IMR-90 (cell line): ENCODE results near the gene MNAT1. TPM values are rescaled to one million over a fixed set of nuclear protein-coding genes. Genes with fewer than 3 reads are reported as not detected.

Experiments used
- ATAC-seq: fragments of 200-7000 bp; cut with Tn5 transposase; 2 replicates; pipeline ENCODE4 v1.9.1; 2020; ENCODE audit warnings: low read depth, mild to moderate bottlenecking, moderate library complexity
- BruUV-seq: library from RNA; stranded (reverse); fragments of 400-500 nt; replicated peaks from 2 replicates; lab custom pipeline; 2021; lab: Mats Ljungman, UMichigan
- CTCF ChIA-PET: fragments of 300-600 bp; formaldehyde crosslinking; extraction: SDS; loops from one replicate; lab custom pipeline; 2021; ENCODE audit warnings: antibody characterized with exemption; lab: Yijun Ruan, JAX
- POLR2A ChIA-PET: fragments of 300-600 bp; sonication (Branson Sonifier 250); formaldehyde crosslinking; loops from one replicate; lab custom pipeline; 2022; ENCODE audit warnings: antibody characterized with exemption; ENCODE audit not compliant: unreplicated experiment; lab: Charles Lee
- DNase-seq: peaks from one replicate; pipeline ENCODE4 v3.0.0; 2013
- H2AFZ ChIP-seq: replicated peaks from 2 replicates; pipeline ENCODE3; 2013; ENCODE audit warnings: low read length, mild to moderate bottlenecking; ENCODE audit not compliant: poor library complexity
- H2AK5ac ChIP-seq: 2 replicates; pipeline ENCODE4 v1.6.1; 2013; ENCODE audit warnings: low read depth, low read length, inconsistent platforms
- H2AK9ac ChIP-seq: replicated peaks from 2 replicates; pipeline ENCODE3; 2013; ENCODE audit warnings: mild to moderate bottlenecking, low read depth, low read length, moderate library complexity; ENCODE audit not compliant: poor library complexity
- H2BK120ac ChIP-seq: 2 replicates; pipeline ENCODE4 v1.6.1; 2013; ENCODE audit warnings: low read depth, low read length, inconsistent platforms
- H2BK15ac ChIP-seq: 3 replicates; pipeline ENCODE4 v1.6.1; 2013; ENCODE audit warnings: low read depth, low read length, inconsistent platforms
- H2BK20ac ChIP-seq: 2 replicates; pipeline ENCODE4 v1.6.1; 2013; ENCODE audit warnings: low read depth, mild to moderate bottlenecking, inconsistent platforms, low read length, moderate library complexity
- H2BK5ac ChIP-seq: 2 replicates; pipeline ENCODE4 v1.6.1; 2013; ENCODE audit warnings: mild to moderate bottlenecking, low read depth, low read length, inconsistent platforms; ENCODE audit not compliant: poor library complexity, severe bottlenecking
- H3K14ac ChIP-seq: replicated peaks from 2 replicates; pipeline ENCODE4 v1.6.1; 2013; ENCODE audit warnings: low read depth, low read length, inconsistent platforms
- H3K18ac ChIP-seq: 2 replicates; pipeline ENCODE4 v1.6.1; 2013; ENCODE audit warnings: low read depth, low read length, control low read depth
- H3K23ac ChIP-seq: 2 replicates; pipeline ENCODE4 v1.6.1; 2013; ENCODE audit warnings: low read depth, low read length, inconsistent platforms
- H3K27ac ChIP-seq: 2 replicates; pipeline ENCODE4 v1.5.1; 2013; ENCODE audit warnings: mild to moderate bottlenecking, control low read depth, low read length; ENCODE audit not compliant: insufficient read depth
- H3K27me3 ChIP-seq: 2 replicates; pipeline ENCODE4 v1.6.1; 2013; ENCODE audit warnings: low read length; ENCODE audit not compliant: control insufficient read depth, insufficient read depth
- H3K36me3 ChIP-seq: 2 replicates; pipeline ENCODE4 v1.6.1; 2013; ENCODE audit warnings: low read length, mixed read lengths; ENCODE audit not compliant: control insufficient read depth, insufficient read depth
- H3K4ac ChIP-seq: 2 replicates; pipeline ENCODE4 v1.6.1; 2013; ENCODE audit warnings: low read depth, low read length, inconsistent platforms
- H3K4me1 ChIP-seq: 2 replicates; pipeline ENCODE4 v1.6.1; 2013; ENCODE audit warnings: low read length, mixed read lengths; ENCODE audit not compliant: control insufficient read depth, insufficient read depth
- H3K4me2 ChIP-seq: 2 replicates; pipeline ENCODE4 v1.6.1; 2013; ENCODE audit warnings: low read depth, mild to moderate bottlenecking, control low read depth, low read length, moderate library complexity
- H3K4me3 ChIP-seq: 2 replicates; pipeline ENCODE4 v1.5.1; 2013; ENCODE audit warnings: low read depth, mild to moderate bottlenecking, control low read depth, low read length, moderate library complexity; ENCODE audit not compliant: insufficient read depth
- H3K56ac ChIP-seq: 2 replicates; pipeline ENCODE4 v1.6.1; 2013; ENCODE audit warnings: low read length, inconsistent platforms; ENCODE audit not compliant: insufficient read depth; ENCODE audit errors: extremely low read depth
- H3K79me1 ChIP-seq, 2 experiments: 2 replicates each; pipeline ENCODE4 v1.6.1; 2013; ENCODE audit warnings: low read length in 2 of 2, inconsistent platforms in 1 of 2, low read depth in 1 of 2
- H3K9ac ChIP-seq: 2 replicates; pipeline ENCODE4 v1.6.1; 2013; ENCODE audit warnings: low read depth, low read length, control low read depth
- H3K9me1 ChIP-seq: 2 replicates; pipeline ENCODE4 v1.6.1; 2013; ENCODE audit warnings: low read length, inconsistent platforms; ENCODE audit not compliant: insufficient read depth
- H3K9me3 ChIP-seq: 2 replicates; pipeline ENCODE4 v1.6.1; 2013; ENCODE audit warnings: low read length; ENCODE audit not compliant: control insufficient read depth, insufficient read depth
- H4K20me1 ChIP-seq: 2 replicates; pipeline ENCODE4 v1.6.1; 2013; ENCODE audit warnings: low read length, inconsistent platforms; ENCODE audit not compliant: insufficient read depth
- H4K5ac ChIP-seq: 2 replicates; pipeline ENCODE4 v1.6.1; 2013; ENCODE audit warnings: mild to moderate bottlenecking, low read depth, low read length, control low read depth
- H4K8ac ChIP-seq, 2 experiments: 2 replicates each; pipeline ENCODE4 v1.6.1; 2013; ENCODE audit warnings: low read depth in 2 of 2, low read length in 2 of 2, control low read depth in 1 of 2, inconsistent platforms in 1 of 2
- H4K91ac ChIP-seq: 2 replicates; pipeline ENCODE4 v1.6.1; 2013; ENCODE audit warnings: low read depth, low read length, inconsistent platforms; ENCODE audit not compliant: insufficient read depth
- MAZ ChIP-seq: IDR thresholded peaks from 2 replicates; pipeline ENCODE4 v1.6.1; 2012; ENCODE audit warnings: low read depth, mild to moderate bottlenecking, low read length, improper control_type of control experiment, moderate library complexity, borderline replicate concordance
- RFX5 ChIP-seq: IDR thresholded peaks from 2 replicates; pipeline ENCODE4 v1.8.0; 2012; ENCODE audit warnings: low read depth, mild to moderate bottlenecking, low read length, moderate library complexity
- WGBS, 2 experiments: methylation state at CpG; one replicate each; pipeline versions ENCODE4 v1.1.5 to v1.1.7; 2013; ENCODE audit warnings: missing lambda C conversion rate in 2 of 2; ENCODE audit not compliant: insufficient read length in 1 of 2; ENCODE audit errors: extremely low coverage in 2 of 2; 5-methylcytosine and 5-hydroxymethylcytosine counted together
- dilution Hi-C: fragments of 300-500 bp; cut with HindIII; formaldehyde crosslinking; loops from one replicate; pipeline ENCODE4 v1.14.3; 2018; ENCODE audit warnings: low sequenced_read_pairs; ENCODE audit not compliant: unreplicated experiment
- in situ Hi-C: fragments of 300-500 bp; cut with MboI; formaldehyde crosslinking; loops from 3 replicates; pipeline ENCODE4 v1.14.3; 2019; ENCODE audit warnings: low sequenced_read_pairs, inconsistent platforms, mixed read lengths
- intact Hi-C: fragments of 100-400 bp; cut with micrococcal nuclease; formaldehyde crosslinking; loops from 2 replicates; pipeline ENCODE4 v1.10.0; 2022
- polyA plus RNA-seq, 3 experiments: library from polyadenylated mRNA; depleted of rRNA; stranded (reverse); fragments of >200 nt; gene quantifications; 2 replicates each; pipeline ENCODE4 v1.2.3, GENCODE V29; 2012; ENCODE audit warnings: low replicate concordance in 1 of 3
- total RNA-seq: library from RNA; depleted of rRNA; stranded (reverse); fragments of >200 nt; gene quantifications from 2 replicates; pipeline ENCODE4 v1.2.3, GENCODE V29; 2012

The MNAT1 gene
- total and polyA plus RNA-seq, 2 of the 4 experiments (the other 2 are of a cell fraction), result 48.2 to 53.0 TPM

DNA sequence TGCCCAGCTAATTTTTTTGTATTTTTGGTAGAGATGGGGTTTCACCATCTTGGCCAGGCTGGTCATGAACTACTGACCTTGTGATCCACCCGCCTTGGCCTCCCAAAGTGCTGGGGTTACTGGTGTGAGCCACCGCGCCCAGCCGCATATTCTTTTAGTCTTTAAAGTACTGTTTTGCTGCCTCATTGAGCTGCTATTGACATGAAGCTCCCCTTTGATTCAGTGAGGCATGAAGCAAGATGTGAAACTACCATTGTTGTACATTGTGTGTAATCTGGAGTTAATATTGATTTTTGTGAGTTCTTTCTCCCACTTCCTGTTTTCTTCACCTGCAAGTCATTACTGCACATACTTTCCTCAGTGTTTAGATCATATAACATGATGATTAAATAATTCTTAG, 80.8 kb downstream of the MNAT1 start:
- Histone ChIP-seq H4K20me1 (no peaks in the 10 kb centered on the region), H3K56ac (no peak overlapping the region), H3K14ac (no peak overlapping the region), H3K9me1 (peaks cover 7% of the 10 kb centered on the region; the same call in 1 of the 2 replicates), H4K91ac (no peak overlapping the region), H3K36me3 (peaks cover 10% of the 10 kb centered on the region), H3K23ac (no peak overlapping the region), H3K9me3 (no peaks in the 10 kb centered on the region), H2AK9ac (no peak overlapping the region), H2AK5ac (peak overlapping the region; percentile 2; the same call in 1 of the 2 replicates), H3K79me1 (peaks cover 6 to 19% of the 10 kb centered on the region in 2 experiments; a peak in 3 of 4 replicates), H2BK5ac (no peak overlapping the region), H2BK20ac (no peak overlapping the region), H3K18ac (no peak overlapping the region), H4K8ac (no peak overlapping the region), H3K4me3 (no peak overlapping the region), H3K9ac (no peak overlapping the region), H2BK120ac (no peak overlapping the region), H3K4me2 (no peak overlapping the region), H3K4ac (no peak overlapping the region), H2AFZ (no peak overlapping the region), H4K5ac (no peak overlapping the region), H3K27ac (no peak overlapping the region), H2BK15ac (no peak overlapping the region), H3K4me1 (peaks cover 2% of the 10 kb centered on the region; the same call in 1 of the 2 replicates), H3K27me3 (no peaks in the 10 kb centered on the region)
- no TSS peak for BruUV-seq
- in situ Hi-C loops, result no loop called here
- dilution Hi-C loops, result no loop called here
- intact Hi-C loops, result no loop called here
- POLR2A ChIA-PET, result interaction anchor here (0.7 kb wide), 1 partner anchor 103 kb away, joined by 3 read pairs; no protein-coding TSS in a partner anchor
- WGBS, 2 experiments, result 93% methylated on average over 3 of the region's 4 CpGs; no CpG with 5 or more reads in 1 of the 2 experiments
- TF ChIP-seq RFX5 (no peak), MAZ (no peak)
- DNase-seq (no peak), ATAC-seq (no peak)
- CTCF ChIA-PET, result no interaction called here
